Esophagus squamous epithelium (tissue), 5 donors: ENCODE measurements around the gene DLG5. TPM values are rescaled to one million over a fixed set of nuclear protein-coding genes. Genes with fewer than 3 reads are reported as not detected.

Source experiments
- DNase-seq: peaks from one replicate; lab custom pipeline; 2025; lab: John Stamatoyannopoulos, UW
- H3K27ac ChIP-seq, 4 donors: fragments of 200-600 bp; sonication (generic); one replicate each; pipeline ENCODE4 v1.5.1; 2016 to 2019; ENCODE audit warnings: mild to moderate bottlenecking in 1 of 4
- H3K27me3 ChIP-seq, 4 donors: fragments of 200-600 bp; sonication (generic); 1 replicate in 3 of 4; 2 replicates in 1 of 4; pipeline versions ENCODE4 v1.5.1 to v1.6.0; 2017 to 2021; ENCODE audit warnings: antibody characterized with exemption in 1 of 4
- H3K36me3 ChIP-seq, 3 donors: fragments of 200-600 bp; sonication (generic); one replicate each; pipeline ENCODE4 v1.5.1; 2016 to 2019
- H3K4me1 ChIP-seq, 3 donors: fragments of 200-600 bp; sonication (generic); one replicate each; pipeline ENCODE4 v1.5.1; 2017 to 2019
- H3K4me3 ChIP-seq, 4 donors: fragments of 200-600 bp; sonication (generic); 1 replicate in 3 of 4; 2 replicates in 1 of 4; pipeline ENCODE4 v1.5.1; 2016 to 2019; ENCODE audit warnings: mild to moderate bottlenecking in 2 of 4, moderate library complexity in 1 of 4
- H3K9me3 ChIP-seq, 3 donors: fragments of 200-600 bp; sonication (generic); one replicate each; pipeline ENCODE4 v1.5.1; 2016 to 2019
- CTCF ChIP-seq, 6 experiments: fragments of 450-650 bp in 4 of 6; fragments of 200-600 bp in 2 of 6; sonication (generic) in 2 of 6; IDR thresholded peaks; one replicate each; pipeline ENCODE4 v1.5.1; 2016 to 2019; ENCODE audit warnings: antibody characterized with exemption in 6 of 6, mild to moderate bottlenecking in 4 of 6, moderate library complexity in 4 of 6
- POLR2A ChIP-seq, 4 donors: fragments of 450-650 bp; IDR thresholded peaks; one replicate each; pipeline ENCODE4 v1.6.1; 2017; ENCODE audit warnings: antibody characterized with exemption in 4 of 4, mild to moderate bottlenecking in 4 of 4, moderate library complexity in 3 of 4
- WGBS, 2 donors: methylation state at CpG; one replicate each; pipeline ENCODE4 v1.1.5; 2018; 5-methylcytosine and 5-hydroxymethylcytosine counted together
- intact Hi-C: fragments of 100-400 bp; cut with DNase I; formaldehyde crosslinking; loops from one replicate; pipeline ENCODE4 v1.15.0; 2022
- total RNA-seq, 4 donors: library from RNA; depleted of rRNA; stranded (reverse); fragments of >200 nt; gene quantifications; one replicate each; pipeline ENCODE4 v1.1.0, GENCODE V29; 2016
- donor health status: DM: yes; HTN: yes; CAD: no.

DLG5 gene
- total RNA-seq, 4 donors from 2014 or later: 34.1 to 50.9 (median 41.3) TPM

- DNase-seq: no peak
- TF ChIP-seq CTCF (IDR thresholded peaks at IDR 0.05) (no peak), POLR2A (IDR thresholded peaks at IDR 0.05) (no peak)
- H3K4me1 ChIP-seq: peaks cover 8 to 16% (median 8%) of the 10 kb centered on the region in 3 donors
- WGBS, 2 donors: 48 to 52% methylated on average over 8 of the region's 8 CpGs
- intact Hi-C loops: no loop called here
- H3K9me3 ChIP-seq: no peaks in the 10 kb centered on the region
- peaks cover 0 to 1% (median 0%) of the 10 kb centered on the region in 4 donors for H3K27me3 ChIP-seq
- H3K27ac ChIP-seq: no peak overlapping the region
- no peaks in the 10 kb centered on the region for H3K36me3 ChIP-seq
- H3K4me3 ChIP-seq: no peak overlapping the region
Measured at GRCh38 chr10:77932016-77932715, 5.6 kb upstream of the DLG5 start.

- peak overlapping the region; percentile 55 to 93 (median 81) for H3K4me3 ChIP-seq
- intact Hi-C loops: no loop called here
- WGBS, 2 donors: 48 to 60% methylated on average over 15 to 17 of the region's 20 CpGs
- DNase-seq: no peak
- TF ChIP-seq POLR2A (IDR thresholded peaks at IDR 0.05): no peak
- no peak for TF ChIP-seq CTCF (IDR thresholded peaks at IDR 0.05)
- peaks cover 21 to 54% (median 30%) of the 10 kb centered on the region in 3 donors for H3K4me1 ChIP-seq
- no peaks in the 10 kb centered on the region for H3K36me3 ChIP-seq
- peaks cover 0 to 7% (median 0%) of the 10 kb centered on the region in 4 donors for H3K27me3 ChIP-seq
- H3K9me3 ChIP-seq: no peaks in the 10 kb centered on the region
- peak overlapping the region; percentile 88 to 93 (median 90) for H3K27ac ChIP-seq
Measured at GRCh38 chr10:77927402-77928246, 1.1 kb upstream of the DLG5 start.

GRCh38 chr10:77925795-77926565, 575 bp downstream of the DLG5 start:
- H3K9me3 ChIP-seq: no peaks in the 10 kb centered on the region
- DNase-seq: no peak
- WGBS, 2 donors: 0 to 10% methylated on average over 1 to 2 of the region's 73 CpGs
- H3K36me3 ChIP-seq: no peaks in the 10 kb centered on the region
- TF ChIP-seq POLR2A (IDR thresholded peaks at IDR 0.05) (no peak), CTCF (IDR thresholded peaks at IDR 0.05) (peak in 1 of 6 experiments; percentile 6)
- peak overlapping the region; percentile 55 to 93 (median 81) for H3K4me3 ChIP-seq
- intact Hi-C loops: no loop called here
- peaks cover 0 to 7% (median 0%) of the 10 kb centered on the region in 4 donors for H3K27me3 ChIP-seq
- peak overlapping the region; percentile 88 to 93 (median 90) for H3K27ac ChIP-seq
- H3K4me1 ChIP-seq: peaks cover 22 to 59% (median 24%) of the 10 kb centered on the region in 3 donors

- intact Hi-C loops: no loop called here
- peak overlapping the region; percentile 88 to 93 (median 90) for H3K27ac ChIP-seq
- 7 to 18% methylated on average over 3 to 4 of the region's 7 CpGs for WGBS, 2 donors
- TF ChIP-seq POLR2A (IDR thresholded peaks at IDR 0.05) (no peak), CTCF (IDR thresholded peaks at IDR 0.05) (no peak)
- peak overlapping the region; percentile 55 to 93 (median 81) for H3K4me3 ChIP-seq
- H3K9me3 ChIP-seq: no peaks in the 10 kb centered on the region
- H3K27me3 ChIP-seq: peaks cover 0 to 7% (median 0%) of the 10 kb centered on the region in 4 donors
- H3K4me1 ChIP-seq: peaks cover 23 to 65% (median 24%) of the 10 kb centered on the region in 3 donors
- H3K36me3 ChIP-seq: no peaks in the 10 kb centered on the region
- no peak for DNase-seq
Measured at GRCh38 chr10:77925410-77925794, 1.2 kb downstream of the DLG5 start.
